AG09309 (cell line): ENCODE measurements around the gene PRPH.

Source experiments
- DNase-seq: peaks from one replicate; pipeline ENCODE4 v3.0.0-alpha.2; 2010; ENCODE audit warnings: low read depth
- H3K4me3 ChIP-seq: 2 replicates; pipeline ENCODE4 v1.5.1; 2011; ENCODE audit warnings: mild to moderate bottlenecking, low read depth, low read length, moderate library complexity; ENCODE audit not compliant: control insufficient read depth
- TF ChIP-seq, protein P1 (sequence below): IDR thresholded peaks from 2 replicates; pipeline ENCODE4 v1.5.1; 2011; ENCODE audit warnings: mild to moderate bottlenecking, low read depth, low read length, inconsistent platforms; ENCODE audit not compliant: insufficient read depth, control insufficient read depth; ENCODE audit errors: missing control alignments

PRPH gene

DNA sequence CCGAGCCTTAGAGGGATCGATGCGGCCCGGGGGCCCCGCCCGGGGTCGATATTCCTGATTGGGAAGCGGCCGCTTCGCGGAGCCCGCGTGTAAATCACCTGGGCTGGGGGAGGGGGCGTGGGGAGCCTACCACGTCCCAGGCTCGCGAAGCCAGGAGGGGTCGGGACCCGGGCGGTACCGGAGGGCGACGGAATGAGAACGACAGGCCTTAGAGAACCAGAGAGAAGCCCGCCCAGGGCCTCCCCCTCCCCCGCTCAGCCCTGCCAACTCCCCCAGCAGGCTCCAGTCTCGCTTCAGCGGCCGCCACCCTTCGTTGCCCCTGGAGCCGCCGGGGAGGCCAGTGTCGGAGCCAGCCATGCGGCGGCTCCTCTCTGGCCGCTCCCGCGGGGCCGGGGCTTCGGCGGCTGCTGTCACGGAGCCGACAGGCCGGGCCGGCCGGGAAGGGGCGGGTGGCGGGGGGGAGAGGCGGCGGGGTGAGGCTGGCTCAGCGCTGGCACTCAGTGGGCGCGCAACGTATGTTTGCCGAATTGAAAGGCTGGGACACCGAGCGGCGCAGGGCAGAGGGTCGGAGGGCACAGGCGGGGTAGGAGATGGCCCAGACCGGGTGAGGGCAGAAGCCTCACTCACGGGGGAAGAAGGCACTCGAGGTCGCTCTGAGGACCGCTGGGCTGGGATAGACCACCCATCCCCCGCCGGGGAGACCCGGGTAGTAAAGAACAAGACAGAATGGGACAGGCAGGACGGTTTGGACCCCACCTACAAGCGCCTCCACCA is 50.3 kb downstream of the PRPH start:
- no peak for DNase-seq
- TF ChIP-seq, protein P1, sequence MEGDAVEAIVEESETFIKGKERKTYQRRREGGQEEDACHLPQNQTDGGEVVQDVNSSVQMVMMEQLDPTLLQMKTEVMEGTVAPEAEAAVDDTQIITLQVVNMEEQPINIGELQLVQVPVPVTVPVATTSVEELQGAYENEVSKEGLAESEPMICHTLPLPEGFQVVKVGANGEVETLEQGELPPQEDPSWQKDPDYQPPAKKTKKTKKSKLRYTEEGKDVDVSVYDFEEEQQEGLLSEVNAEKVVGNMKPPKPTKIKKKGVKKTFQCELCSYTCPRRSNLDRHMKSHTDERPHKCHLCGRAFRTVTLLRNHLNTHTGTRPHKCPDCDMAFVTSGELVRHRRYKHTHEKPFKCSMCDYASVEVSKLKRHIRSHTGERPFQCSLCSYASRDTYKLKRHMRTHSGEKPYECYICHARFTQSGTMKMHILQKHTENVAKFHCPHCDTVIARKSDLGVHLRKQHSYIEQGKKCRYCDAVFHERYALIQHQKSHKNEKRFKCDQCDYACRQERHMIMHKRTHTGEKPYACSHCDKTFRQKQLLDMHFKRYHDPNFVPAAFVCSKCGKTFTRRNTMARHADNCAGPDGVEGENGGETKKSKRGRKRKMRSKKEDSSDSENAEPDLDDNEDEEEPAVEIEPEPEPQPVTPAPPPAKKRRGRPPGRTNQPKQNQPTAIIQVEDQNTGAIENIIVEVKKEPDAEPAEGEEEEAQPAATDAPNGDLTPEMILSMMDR = no peak
- H3K4me3 ChIP-seq = peak overlapping the region; percentile 43

DNA sequence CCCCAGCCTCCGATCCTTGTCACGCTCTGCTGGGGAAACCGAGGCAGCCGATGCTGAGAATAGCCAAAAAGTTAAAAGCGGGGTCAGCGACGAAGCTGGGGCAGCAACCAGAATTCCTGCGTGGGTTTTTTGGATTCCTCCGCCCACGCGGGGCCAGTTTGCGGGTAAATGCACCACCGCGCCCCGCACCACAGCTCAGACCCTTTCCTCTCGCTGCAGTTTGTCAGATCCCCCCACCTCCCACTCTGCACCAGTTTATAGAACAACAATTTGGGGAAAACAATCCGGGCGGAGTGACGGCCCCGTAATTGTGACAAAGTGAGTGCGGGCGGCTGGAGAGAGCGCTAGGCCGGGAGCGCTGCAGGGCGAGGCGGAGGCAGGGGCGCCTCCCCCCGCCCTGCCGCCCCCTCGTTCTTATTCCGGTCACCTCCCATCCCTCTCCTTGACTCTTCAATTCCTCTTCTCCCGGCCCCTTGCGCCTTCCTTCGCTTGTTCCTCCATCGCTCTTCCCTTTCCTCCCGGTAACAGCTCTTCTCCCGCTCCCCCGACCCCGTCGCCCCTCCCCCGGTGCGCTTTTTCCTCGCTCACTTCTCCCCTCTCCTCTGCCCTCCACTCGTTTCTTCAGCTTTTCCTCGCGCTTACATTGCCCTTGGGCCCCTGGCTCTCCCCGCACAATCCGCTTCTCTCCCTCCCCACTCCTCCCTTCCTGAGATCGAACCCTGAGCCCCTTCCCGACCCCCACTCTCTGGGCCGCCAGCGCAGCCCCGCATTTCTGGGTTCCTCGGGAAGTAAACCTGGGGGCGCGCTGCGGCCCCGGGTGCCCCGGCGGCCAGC is 51.1 kb downstream of the PRPH start:
- TF ChIP-seq, protein P1 = no peak
- no peak for DNase-seq
- peak overlapping the region; percentile 43 for H3K4me3 ChIP-seq

DNA sequence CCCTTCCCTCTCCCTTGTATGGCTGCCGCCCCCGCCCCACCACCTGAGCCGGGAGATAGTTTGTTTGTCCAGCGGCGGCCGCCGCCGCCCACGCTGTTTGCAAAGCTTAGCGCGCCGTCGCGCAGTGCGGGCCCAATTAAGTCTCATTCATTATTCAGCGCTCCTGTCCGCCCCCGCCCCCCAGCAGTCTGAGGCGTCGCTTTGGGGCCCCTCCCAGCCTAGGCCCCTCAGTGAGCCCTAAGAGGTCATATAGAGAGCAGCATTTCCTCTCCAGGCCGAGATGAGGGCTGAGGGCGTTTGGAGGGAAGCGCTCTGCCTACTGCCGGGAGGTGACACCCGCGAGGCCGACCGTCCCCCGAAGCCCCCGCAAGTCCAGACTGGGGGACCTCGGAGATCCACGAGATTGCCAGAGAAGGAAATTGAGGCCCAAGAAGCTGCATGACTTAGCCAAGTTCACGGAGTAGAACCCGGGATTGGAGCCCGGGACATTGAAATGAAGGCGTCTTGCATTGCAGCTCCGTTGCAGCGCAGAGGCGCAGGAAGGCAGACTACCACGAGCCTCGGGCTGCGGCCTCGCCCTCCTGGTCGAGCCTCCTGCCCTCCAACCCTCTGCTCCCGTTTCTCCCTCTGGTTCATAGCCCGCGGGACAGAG is 51.8 kb downstream of the PRPH start, which contains the start of gene DNAJC22:
Gene DNAJC22 (plus strand): TSS at position 230 of the 652 bp plus-strand sequence. CDS start 1,985 bp downstream, outside the sequence.
- H3K4me3 ChIP-seq = peak within 1 kb of the TSS; percentile 43
- TF ChIP-seq, protein P1 = no peak
- DNase-seq = no peak

DNA sequence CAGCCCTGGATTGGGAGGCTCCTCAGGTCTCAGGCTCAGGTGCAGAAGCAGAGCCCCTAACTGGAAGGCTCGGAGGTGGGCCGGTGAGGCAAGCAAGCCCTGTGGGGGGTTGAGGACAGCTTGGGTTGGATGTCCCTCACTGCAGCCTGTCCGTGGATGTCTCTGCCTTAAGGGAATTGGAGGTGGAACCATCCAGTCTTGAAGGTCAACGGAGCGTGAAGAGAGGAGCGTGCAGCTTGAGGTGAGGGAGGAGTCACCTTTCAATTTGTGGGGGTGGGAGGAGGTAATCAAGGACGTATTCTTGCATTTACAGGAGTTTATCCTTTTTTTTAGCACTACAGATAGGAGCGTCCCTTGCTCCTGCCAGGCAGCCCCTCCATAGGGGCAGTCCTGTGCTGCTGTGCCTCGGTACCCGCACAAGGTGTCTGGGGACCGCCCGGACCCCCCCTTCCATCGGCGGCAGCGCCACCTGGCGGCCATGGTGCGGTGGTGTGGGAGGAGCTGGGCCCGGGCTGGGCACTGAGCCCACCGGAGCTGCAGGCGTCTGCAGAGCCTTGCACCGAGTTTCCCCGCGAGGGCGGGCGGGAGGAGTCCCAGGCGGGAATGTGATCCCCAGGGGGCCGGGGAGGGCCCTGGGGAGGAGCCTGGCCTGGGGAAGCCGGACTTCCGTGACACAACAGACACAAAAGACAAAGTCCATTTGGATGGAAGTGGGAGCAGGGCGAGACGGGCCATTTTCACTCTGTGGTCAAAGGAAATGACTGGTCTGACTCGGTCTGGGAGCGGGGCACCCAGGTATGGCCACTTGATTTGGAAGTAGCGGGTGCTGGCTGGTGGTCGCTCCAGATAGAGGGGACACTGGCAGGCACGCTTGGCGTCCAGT is 52.6 kb downstream of the PRPH start:
- peak overlapping the region; percentile 41 for H3K4me3 ChIP-seq
- no peak for DNase-seq
- TF ChIP-seq, protein P1 = peak; percentile 90
